Measurements from ENCODE around the gene EIF2B5.

The EIF2B5 gene

DNA sequence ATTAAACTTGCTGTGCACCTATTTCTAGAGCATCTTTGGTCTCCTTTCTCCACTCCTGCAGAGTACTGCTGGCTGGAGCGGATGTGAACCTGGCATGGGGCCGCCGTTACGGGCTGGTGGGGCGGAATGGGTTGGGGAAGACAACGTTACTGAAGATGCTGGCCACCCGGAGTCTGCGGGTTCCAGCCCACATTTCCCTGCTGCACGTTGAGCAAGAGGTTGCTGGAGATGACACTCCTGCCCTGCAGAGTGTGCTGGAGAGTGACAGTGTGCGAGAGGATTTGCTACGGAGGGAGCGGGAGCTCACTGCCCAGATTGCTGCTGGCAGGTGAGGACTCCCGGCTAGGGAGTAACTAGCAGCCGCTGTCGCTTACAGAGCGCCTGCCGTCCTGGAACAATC, 52.9 kb downstream of the EIF2B5 start:
- TF ChIP-seq, protein P1, sequence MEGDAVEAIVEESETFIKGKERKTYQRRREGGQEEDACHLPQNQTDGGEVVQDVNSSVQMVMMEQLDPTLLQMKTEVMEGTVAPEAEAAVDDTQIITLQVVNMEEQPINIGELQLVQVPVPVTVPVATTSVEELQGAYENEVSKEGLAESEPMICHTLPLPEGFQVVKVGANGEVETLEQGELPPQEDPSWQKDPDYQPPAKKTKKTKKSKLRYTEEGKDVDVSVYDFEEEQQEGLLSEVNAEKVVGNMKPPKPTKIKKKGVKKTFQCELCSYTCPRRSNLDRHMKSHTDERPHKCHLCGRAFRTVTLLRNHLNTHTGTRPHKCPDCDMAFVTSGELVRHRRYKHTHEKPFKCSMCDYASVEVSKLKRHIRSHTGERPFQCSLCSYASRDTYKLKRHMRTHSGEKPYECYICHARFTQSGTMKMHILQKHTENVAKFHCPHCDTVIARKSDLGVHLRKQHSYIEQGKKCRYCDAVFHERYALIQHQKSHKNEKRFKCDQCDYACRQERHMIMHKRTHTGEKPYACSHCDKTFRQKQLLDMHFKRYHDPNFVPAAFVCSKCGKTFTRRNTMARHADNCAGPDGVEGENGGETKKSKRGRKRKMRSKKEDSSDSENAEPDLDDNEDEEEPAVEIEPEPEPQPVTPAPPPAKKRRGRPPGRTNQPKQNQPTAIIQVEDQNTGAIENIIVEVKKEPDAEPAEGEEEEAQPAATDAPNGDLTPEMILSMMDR (IDR thresholded peaks at IDR 0.05; ENCODE audit: low read depth, low read length, missing control alignments), result no peak
- no peak for DNase-seq (ENCODE audit: extremely low read depth, low read depth)
- no peak overlapping the region for H3K4me3 ChIP-seq (replicated peaks; ENCODE audit: low read depth, low read length)

- no peak overlapping the region for H3K4me3 ChIP-seq (replicated peaks; ENCODE audit: low read depth, low read length)
- TF ChIP-seq, protein P1 (IDR thresholded peaks at IDR 0.05; ENCODE audit: low read depth, low read length, missing control alignments), result no peak
- DNase-seq (ENCODE audit: extremely low read depth, low read depth), result no peak
Measured at GRCh38 chr3:184189421-184189820, 54.3 kb downstream of the EIF2B5 start.

GRCh38 chr3:184192889-184193288, 57.7 kb downstream of the EIF2B5 start:
- no peak overlapping the region for H3K4me3 ChIP-seq (replicated peaks; ENCODE audit: low read depth, low read length)
- TF ChIP-seq, protein P1 (IDR thresholded peaks at IDR 0.05; ENCODE audit: low read depth, low read length, missing control alignments), result no peak

DNA sequence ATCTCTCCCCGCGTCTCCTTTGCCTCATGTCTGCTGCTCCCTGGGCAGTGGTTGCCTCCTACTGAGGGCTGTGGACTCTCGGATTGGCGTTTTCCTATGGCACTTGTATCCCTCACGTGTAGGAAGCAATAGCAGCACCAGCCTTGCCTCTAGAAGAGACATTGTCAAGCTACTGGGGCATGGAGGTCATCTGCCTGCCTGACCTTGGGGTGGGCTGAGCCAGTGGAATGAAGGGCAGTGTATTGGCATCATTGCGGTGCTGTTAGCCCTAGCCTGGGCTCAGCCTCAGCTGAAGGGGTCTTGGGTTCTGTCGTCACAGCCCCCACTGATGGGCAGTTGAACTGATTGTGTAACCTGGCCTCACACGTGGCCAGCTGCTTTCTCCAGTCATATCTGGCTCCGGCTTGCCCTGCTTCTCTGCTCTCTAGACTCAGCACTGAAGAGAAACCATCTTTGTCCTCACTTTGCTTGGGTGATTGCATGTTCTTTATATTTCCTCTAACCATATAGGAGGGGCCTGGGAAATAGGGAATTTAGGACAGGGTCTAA, 58.9 kb downstream of the EIF2B5 start:
- TF ChIP-seq, protein P1 (IDR thresholded peaks at IDR 0.05; ENCODE audit: low read depth, low read length, missing control alignments), result no peak
- H3K4me3 ChIP-seq (replicated peaks; ENCODE audit: low read depth, low read length), result no peak overlapping the region
- no peak for DNase-seq (ENCODE audit: extremely low read depth, low read depth)

More at GRCh38 chr3:184192889-184193288, 57.7 kb downstream of the EIF2B5 start:
- DNase-seq (ENCODE audit: extremely low read depth, low read depth), result no peak

All from HFF-Myc (cell line).